OCI-LY7 (cell line): ENCODE measurements around the gene TXNDC11. TPM values are rescaled to one million over a fixed set of nuclear protein-coding genes. Genes with fewer than 3 reads are reported as not detected.
A peak's percentile ranks its signal among the peaks of the same experiment; 100 is the strongest.

Source experiments
- BruUV-seq: library from RNA; stranded (reverse); fragments of 400-500 nt; replicated peaks from 2 replicates; lab custom pipeline; 2021; lab: Mats Ljungman, UMichigan
- CTCF ChIA-PET: fragments of 300-600 bp; sonication (Branson Sonifier 250); formaldehyde crosslinking; loops from one replicate; lab custom pipeline; 2022; ENCODE audit warnings: antibody characterized with exemption; ENCODE audit not compliant: unreplicated experiment; lab: Charles Lee
- POLR2A ChIA-PET: fragments of 300-600 bp; sonication (Branson Sonifier 250); formaldehyde crosslinking; loops from one replicate; lab custom pipeline; 2022; ENCODE audit warnings: antibody characterized with exemption; lab: Charles Lee
- DNase-seq: peaks from one replicate; pipeline ENCODE4 v3.0.0-alpha.2; 2015; ENCODE audit warnings: low spot score
- H2AFZ ChIP-seq: fragments of 200-600 bp; sonication (generic), shearing (Covaris generic); 2 replicates; pipeline ENCODE4 v1.6.1; 2014; ENCODE audit warnings: mild to moderate bottlenecking, antibody characterized with exemption, low read length, moderate library complexity
- H3K27ac ChIP-seq: fragments of 200-600 bp; sonication (generic); 2 replicates; pipeline ENCODE4 v1.5.1; 2014; ENCODE audit warnings: mixed run types, low read depth, mild to moderate bottlenecking, moderate library complexity, low read length, inconsistent platforms; ENCODE audit not compliant: poor library complexity, severe bottlenecking
- H3K36me3 ChIP-seq: fragments of 200-600 bp; sonication (generic); 2 replicates; pipeline ENCODE4 v1.6.1; 2014; ENCODE audit warnings: mild to moderate bottlenecking, antibody characterized with exemption, low read length, moderate library complexity, mixed read lengths; ENCODE audit not compliant: insufficient read depth
- H3K4me1 ChIP-seq: fragments of 200-600 bp; sonication (generic); 2 replicates; pipeline ENCODE4 v1.5.1; 2014; ENCODE audit warnings: mild to moderate bottlenecking, low read length; ENCODE audit not compliant: insufficient read depth, poor library complexity, severe bottlenecking
- H3K4me2 ChIP-seq: fragments of 200-600 bp; sonication (generic); 2 replicates; pipeline ENCODE4 v1.6.1; 2014; ENCODE audit warnings: mild to moderate bottlenecking, low read length
- H3K4me3 ChIP-seq: fragments of 200-600 bp; sonication (generic); 2 replicates; pipeline ENCODE4 v1.5.1; 2014; ENCODE audit warnings: mild to moderate bottlenecking, low read depth, low read length; ENCODE audit not compliant: poor library complexity, severe bottlenecking
- H3K79me2 ChIP-seq: fragments of 200-600 bp; sonication (generic); 2 replicates; pipeline ENCODE4 v1.6.1; 2016; ENCODE audit warnings: low read depth, mild to moderate bottlenecking, low read length, moderate library complexity, mixed read lengths; ENCODE audit not compliant: insufficient read depth
- H3K9me2 ChIP-seq: fragments of 200-600 bp; sonication (generic); 2 replicates; pipeline ENCODE4 v1.6.1; 2016; ENCODE audit warnings: mild to moderate bottlenecking, low read length, mixed read lengths; ENCODE audit not compliant: insufficient read depth
- H3K9me3 ChIP-seq: fragments of 200-600 bp; sonication (generic); 2 replicates; pipeline ENCODE4 v1.6.1; 2014; ENCODE audit warnings: mild to moderate bottlenecking, mixed run types, low read length, mixed read lengths
- H4K20me1 ChIP-seq: fragments of 200-600 bp; sonication (generic); 2 replicates; pipeline ENCODE4 v1.6.1; 2014; ENCODE audit warnings: mild to moderate bottlenecking, antibody characterized with exemption, low read length, moderate library complexity, mixed read lengths; ENCODE audit not compliant: insufficient read depth
- EZH2phosphoT487 ChIP-seq: fragments of 200-600 bp; sonication (generic); IDR thresholded peaks from 2 replicates; pipeline ENCODE4 v1.6.1; 2018; ENCODE audit warnings: low read depth, borderline replicate concordance, mild to moderate bottlenecking, mixed run types, antibody characterized with exemption, low read length, moderate library complexity, mixed read lengths
- intact Hi-C: fragments of 100-400 bp; cut with micrococcal nuclease; formaldehyde crosslinking; loops from one replicate; pipeline ENCODE4 v1.10.0; 2022; ENCODE audit not compliant: unreplicated experiment
- total RNA-seq, 2 experiments: library from RNA; depleted of rRNA in 1 of 2; stranded (reverse); fragments of >200 nt in 1 of 2; shearing (Covaris generic) in 1 of 2; gene quantifications; 2 replicates each; pipeline ENCODE4 v1.2.3, GENCODE V29; 2014 to 2022
- TF ChIP-seq, protein P1 (sequence below): fragments of 200-600 bp; sonication (generic); conservative IDR thresholded peaks from 2 replicates; pipeline ENCODE4 v1.5.1; 2014; ENCODE audit warnings: mild to moderate bottlenecking, antibody characterized with exemption, low read length, moderate library complexity, mixed read lengths

TXNDC11 gene
- total RNA-seq, 2 experiments from 2014 or later = 88.6 to 96.0 TPM

DNA sequence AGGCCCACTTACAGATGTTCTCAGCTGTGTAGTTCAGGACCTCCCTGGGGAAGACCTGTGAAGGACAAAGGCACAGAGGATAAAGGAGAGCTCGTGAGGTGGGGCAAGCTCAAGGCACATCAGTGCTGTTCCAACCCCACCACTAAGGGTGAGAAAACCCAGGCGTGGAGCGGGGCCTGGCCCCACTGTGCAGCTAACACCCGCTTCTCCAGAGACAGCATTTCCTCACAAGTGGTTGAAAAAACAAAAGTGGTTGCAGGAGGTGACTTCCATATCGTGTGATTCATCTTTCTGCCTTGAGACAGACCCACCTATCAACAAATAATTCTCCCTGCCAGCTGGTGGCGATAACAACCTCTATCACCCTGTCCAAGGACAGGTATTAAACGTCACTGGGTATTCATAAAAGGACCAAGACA is 44.4 kb downstream of the TXNDC11 start:
- peak; percentile 37 for DNase-seq
- POLR2A ChIA-PET = interaction anchor here (0.6 to 1.1 kb wide), 4 partner anchors 9 to 1484 kb away, joined by 3 to 5 read pairs (median 4); no protein-coding TSS in a partner anchor
- peaks cover 8% of the 10 kb centered on the region for H3K4me1 ChIP-seq
- H2AFZ ChIP-seq = no peak overlapping the region
- H3K4me3 ChIP-seq = no peak overlapping the region
- no peaks in the 10 kb centered on the region for H3K9me2 ChIP-seq
- H3K27ac ChIP-seq = no peak overlapping the region
- TF ChIP-seq, protein P1, sequence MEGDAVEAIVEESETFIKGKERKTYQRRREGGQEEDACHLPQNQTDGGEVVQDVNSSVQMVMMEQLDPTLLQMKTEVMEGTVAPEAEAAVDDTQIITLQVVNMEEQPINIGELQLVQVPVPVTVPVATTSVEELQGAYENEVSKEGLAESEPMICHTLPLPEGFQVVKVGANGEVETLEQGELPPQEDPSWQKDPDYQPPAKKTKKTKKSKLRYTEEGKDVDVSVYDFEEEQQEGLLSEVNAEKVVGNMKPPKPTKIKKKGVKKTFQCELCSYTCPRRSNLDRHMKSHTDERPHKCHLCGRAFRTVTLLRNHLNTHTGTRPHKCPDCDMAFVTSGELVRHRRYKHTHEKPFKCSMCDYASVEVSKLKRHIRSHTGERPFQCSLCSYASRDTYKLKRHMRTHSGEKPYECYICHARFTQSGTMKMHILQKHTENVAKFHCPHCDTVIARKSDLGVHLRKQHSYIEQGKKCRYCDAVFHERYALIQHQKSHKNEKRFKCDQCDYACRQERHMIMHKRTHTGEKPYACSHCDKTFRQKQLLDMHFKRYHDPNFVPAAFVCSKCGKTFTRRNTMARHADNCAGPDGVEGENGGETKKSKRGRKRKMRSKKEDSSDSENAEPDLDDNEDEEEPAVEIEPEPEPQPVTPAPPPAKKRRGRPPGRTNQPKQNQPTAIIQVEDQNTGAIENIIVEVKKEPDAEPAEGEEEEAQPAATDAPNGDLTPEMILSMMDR = peak; percentile 66
- TF ChIP-seq EZH2phosphoT487 = no peak
- H3K79me2 ChIP-seq = no peaks in the 10 kb centered on the region; the same call in 1 of the 2 replicates
- intact Hi-C loops = no loop called here
- CTCF ChIA-PET = no interaction called here
- H4K20me1 ChIP-seq = no peaks in the 10 kb centered on the region
- BruUV-seq = no TSS peak
- H3K36me3 ChIP-seq = peaks cover 92% of the 10 kb centered on the region
- no peaks in the 10 kb centered on the region for H3K9me3 ChIP-seq
- H3K4me2 ChIP-seq = no peak overlapping the region

DNA sequence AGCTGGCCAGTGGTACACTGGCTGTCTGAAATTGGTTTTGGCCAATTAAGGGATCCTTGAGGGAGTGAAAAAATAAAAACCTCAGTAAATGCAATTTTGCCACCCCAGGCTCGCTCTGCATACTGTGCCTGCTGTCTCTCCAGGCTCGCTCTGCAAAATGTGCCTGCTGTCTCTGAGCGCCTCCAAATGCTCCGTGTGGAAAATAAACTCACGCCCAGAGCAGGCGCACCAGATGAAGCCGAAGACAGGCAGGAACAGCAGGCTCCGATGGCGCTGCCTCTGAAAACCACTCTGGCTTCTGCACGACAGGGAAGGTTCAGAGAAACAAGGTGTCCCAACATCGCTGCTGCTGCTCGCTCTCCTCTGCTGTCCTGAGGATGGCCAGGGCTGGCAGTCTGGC is 45.3 kb downstream of the TXNDC11 start:
- Histone ChIP-seq H3K9me2 (no peaks in the 10 kb centered on the region), H4K20me1 (no peaks in the 10 kb centered on the region), H3K36me3 (peaks cover 94% of the 10 kb centered on the region), H3K4me2 (no peak overlapping the region), H3K79me2 (no peaks in the 10 kb centered on the region; the same call in 1 of the 2 replicates), H3K4me1 (peaks cover 9% of the 10 kb centered on the region), H2AFZ (no peak overlapping the region), H3K9me3 (no peaks in the 10 kb centered on the region), H3K27ac (no peak overlapping the region), H3K4me3 (no peak overlapping the region)
- TF ChIP-seq, protein P1 = no peak
- TF ChIP-seq EZH2phosphoT487 = no peak
- no peak for DNase-seq
- BruUV-seq = no TSS peak
- CTCF ChIA-PET = no interaction called here
- intact Hi-C loops = no loop called here
- POLR2A ChIA-PET = interaction anchor here (0.6 to 1.1 kb wide), 4 partner anchors 8 to 1485 kb away, joined by 3 to 5 read pairs (median 4); no protein-coding TSS in a partner anchor

DNA sequence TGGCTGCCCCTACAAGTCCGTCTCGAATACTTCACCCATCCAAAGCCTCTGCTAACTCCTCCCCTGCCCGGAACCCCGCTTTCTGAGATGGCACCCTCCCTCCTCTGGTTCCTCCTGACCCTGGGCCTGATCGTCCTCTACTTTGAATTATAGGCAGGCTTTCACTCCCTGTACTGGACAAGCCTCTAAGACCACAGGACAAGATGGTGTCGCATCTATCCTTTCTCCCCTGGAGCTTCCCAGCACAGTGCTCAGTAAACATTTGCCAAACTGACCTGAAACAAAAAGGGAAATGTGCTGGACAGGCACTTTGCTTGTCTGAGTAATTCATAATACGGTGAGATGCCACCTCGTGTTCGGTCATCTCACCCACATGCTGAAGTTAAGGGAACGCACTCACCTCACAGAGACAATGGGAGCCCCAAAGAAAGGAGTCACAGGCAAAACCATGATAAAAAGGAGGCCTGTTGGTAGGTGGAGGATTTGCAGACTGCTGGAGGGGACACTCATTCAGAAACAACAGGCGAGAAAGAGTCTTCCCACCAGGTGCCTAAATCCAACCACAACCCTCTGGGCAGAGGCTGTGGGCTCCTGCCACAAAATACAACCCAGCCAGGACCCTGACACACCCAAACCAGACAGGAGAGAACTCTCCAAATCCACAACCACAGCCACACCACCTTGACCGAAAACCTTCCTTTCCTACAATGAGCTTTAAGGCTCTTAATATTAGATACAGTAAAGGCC is 46.2 kb downstream of the TXNDC11 start:
- no peaks in the 10 kb centered on the region; the same call in 1 of the 2 replicates for H3K79me2 ChIP-seq
- DNase-seq = no peak
- no peaks in the 10 kb centered on the region for H3K9me3 ChIP-seq
- TF ChIP-seq, protein P1 = no peak
- TF ChIP-seq EZH2phosphoT487 = no peak
- no peak overlapping the region for H3K27ac ChIP-seq
- H4K20me1 ChIP-seq = no peaks in the 10 kb centered on the region
- H3K36me3 ChIP-seq = peaks cover 95% of the 10 kb centered on the region
- intact Hi-C loops = no loop called here
- H3K4me1 ChIP-seq = peaks cover 17% of the 10 kb centered on the region
- no peaks in the 10 kb centered on the region for H3K9me2 ChIP-seq
- H3K4me3 ChIP-seq = no peak overlapping the region
- POLR2A ChIA-PET = interaction anchor here (1.0 to 1.1 kb wide), 2 partner anchors 9 to 19 kb away, joined by 4 read pairs; no protein-coding TSS in a partner anchor
- no peak overlapping the region for H3K4me2 ChIP-seq
- H2AFZ ChIP-seq = no peak overlapping the region
- CTCF ChIA-PET = no interaction called here
- no TSS peak for BruUV-seq
